Stimulated activated CD8-positive, alpha-beta memory T cell treated with anti-CD3 and anti-CD28 coated beads, Interleukin-12 subunit alpha, Interleukin-12 subunit beta, amount 100 ng/mL, for 4 hours (primary cell): ENCODE results near the gene TMEM270.
"Not testable (repeated sequence)": the region's sequence is repeated elsewhere in the genome, so short reads cannot be mapped to it uniquely, and the experiment has no call there.

ENCODE experiments used
- DNase-seq: peaks from one replicate; pipeline ENCODE4 v3.0.0-alpha.2; 2020; ENCODE audit warnings: low read depth

The TMEM270 gene

GRCh38 chr7:73861305-73861704, 346 bp downstream of the TMEM270 start:
- no peak for DNase-seq

- no peak for DNase-seq
These were observed 4.2 kb downstream of the TMEM270 start for GRCh38 chr7:73864981-73865711.

- no peak for DNase-seq
These were observed 4.9 kb downstream of the TMEM270 start for GRCh38 chr7:73865738-73866445.

- DNase-seq = no peak
These were observed 5.4 kb downstream of the TMEM270 start for GRCh38 chr7:73866446-73866767.

- no peak for DNase-seq
These were observed 8.2 kb downstream of the TMEM270 start for GRCh38 chr7:73869011-73869798.

GRCh38 chr7:73870041-73870492, 9.1 kb downstream of the TMEM270 start:
- DNase-seq = no peak

GRCh38 chr7:73871163-73872011, 10.4 kb downstream of the TMEM270 start:
- DNase-seq = no peak

- DNase-seq = no peak
These were observed 11.3 kb downstream of the TMEM270 start for GRCh38 chr7:73872056-73872908.

GRCh38 chr7:73876361-73876760, 15.4 kb downstream of the TMEM270 start:
- no peak for DNase-seq

- DNase-seq = no peak
These were observed 16.0 kb downstream of the TMEM270 start for GRCh38 chr7:73876973-73877372.

- DNase-seq = no peak
These were observed 19.2 kb downstream of the TMEM270 start for GRCh38 chr7:73879977-73880681.

GRCh38 chr7:73880755-73881328, 19.9 kb downstream of the TMEM270 start:
- DNase-seq = no peak

GRCh38 chr7:73881352-73882046, 20.5 kb downstream of the TMEM270 start:
- DNase-seq = no peak

- DNase-seq = no peak
These were observed 21.1 kb downstream of the TMEM270 start for GRCh38 chr7:73882047-73882402.

- not testable (repeated sequence) for DNase-seq
These were observed 24.0 kb downstream of the TMEM270 start for GRCh38 chr7:73884867-73885422.

- DNase-seq = no peak
These were observed 24.5 kb downstream of the TMEM270 start for GRCh38 chr7:73885433-73885974.

GRCh38 chr7:73885975-73886798, 25.2 kb downstream of the TMEM270 start:
- DNase-seq = no peak

- DNase-seq = no peak
These were observed 26.8 kb downstream of the TMEM270 start for GRCh38 chr7:73887762-73888161.
